Fibroblast of peridontal ligament (primary cell): ENCODE results near the gene ADAMTS9.
A peak's percentile ranks its signal among the peaks of the same experiment; 100 is the strongest.

Experiments
- DNase-seq: peaks from one replicate; pipeline ENCODE4 v3.0.0-alpha.2; 2010; ENCODE audit errors: extremely low read depth

The ADAMTS9 gene

GRCh38 chr3:64578062-64578770 is 109.6 kb downstream of the ADAMTS9 start:
- no peak for DNase-seq

- DNase-seq, result no peak
Observed at GRCh38 chr3:64576211-64576775, 111.5 kb downstream of the ADAMTS9 start.

- DNase-seq, result no peak
Observed at GRCh38 chr3:64575211-64575844, 112.5 kb downstream of the ADAMTS9 start.

DNA sequence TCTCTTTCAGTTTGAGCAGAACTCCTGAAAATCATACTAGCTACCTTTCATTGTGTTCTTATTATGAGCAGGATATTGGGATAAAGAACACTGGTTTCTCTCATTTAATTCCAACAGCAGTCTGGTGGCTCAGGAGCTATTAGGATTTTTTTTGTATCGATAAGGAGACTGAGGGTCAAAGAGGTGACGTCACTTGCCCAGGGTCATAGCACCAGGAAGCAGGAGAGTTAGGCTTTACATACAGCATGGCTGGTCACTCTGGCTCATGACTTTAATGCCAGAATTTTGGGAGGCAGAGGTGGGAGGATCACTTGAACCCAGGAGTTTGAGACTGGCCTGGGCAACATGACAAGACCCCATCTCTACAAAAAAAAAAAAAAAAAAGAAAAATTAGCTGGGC is 113.6 kb downstream of the ADAMTS9 start:
- DNase-seq, result no peak

DNA sequence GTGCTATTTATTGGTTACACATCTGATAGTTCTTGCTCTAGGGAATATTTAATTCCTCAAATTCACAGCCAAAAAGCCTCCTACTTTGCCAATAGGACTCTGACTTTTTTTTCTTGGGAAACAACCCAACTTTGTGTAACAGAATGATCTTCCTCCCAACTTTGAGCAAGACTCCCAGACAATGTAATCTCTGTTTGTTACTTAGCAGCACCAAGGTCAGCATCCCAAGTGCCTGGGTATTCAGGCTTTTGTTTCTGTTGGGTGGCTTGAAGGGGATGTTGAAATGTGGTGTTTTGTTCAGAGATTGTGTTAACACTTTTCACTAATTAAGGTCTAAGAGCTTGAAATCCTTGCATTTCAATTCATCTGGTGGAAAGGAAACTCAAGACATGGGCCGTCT is 115.8 kb downstream of the ADAMTS9 start:
- DNase-seq, result no peak

DNA sequence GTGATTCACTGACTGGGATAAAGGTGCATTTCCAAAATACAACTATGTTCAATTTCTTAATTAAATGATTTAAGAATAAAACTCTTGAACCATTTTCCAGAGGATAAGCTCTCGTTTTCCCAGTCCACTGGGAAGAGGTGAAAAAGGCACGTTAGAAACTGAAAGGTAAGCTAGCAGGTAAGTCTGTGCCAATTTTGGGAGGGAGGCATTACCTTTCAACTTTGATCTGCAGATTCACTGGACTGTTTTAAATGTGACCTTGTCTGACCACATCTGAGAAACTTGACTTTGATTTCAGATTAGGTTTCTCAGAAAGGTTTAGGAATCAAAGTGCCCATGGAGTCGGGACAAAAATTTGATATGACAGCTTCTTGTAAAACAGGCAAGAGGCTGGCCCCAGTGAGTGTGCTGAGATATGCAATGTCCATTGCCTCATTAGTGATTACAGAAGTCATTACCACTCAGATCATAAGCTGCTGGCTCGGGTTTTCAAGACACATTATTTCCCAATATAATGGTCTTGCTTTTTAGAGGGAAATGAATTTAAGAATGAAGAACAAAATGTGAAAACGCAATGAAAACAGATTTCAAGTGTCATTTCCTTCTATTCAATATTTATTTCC is 118.8 kb downstream of the ADAMTS9 start:
- no peak for DNase-seq

DNA sequence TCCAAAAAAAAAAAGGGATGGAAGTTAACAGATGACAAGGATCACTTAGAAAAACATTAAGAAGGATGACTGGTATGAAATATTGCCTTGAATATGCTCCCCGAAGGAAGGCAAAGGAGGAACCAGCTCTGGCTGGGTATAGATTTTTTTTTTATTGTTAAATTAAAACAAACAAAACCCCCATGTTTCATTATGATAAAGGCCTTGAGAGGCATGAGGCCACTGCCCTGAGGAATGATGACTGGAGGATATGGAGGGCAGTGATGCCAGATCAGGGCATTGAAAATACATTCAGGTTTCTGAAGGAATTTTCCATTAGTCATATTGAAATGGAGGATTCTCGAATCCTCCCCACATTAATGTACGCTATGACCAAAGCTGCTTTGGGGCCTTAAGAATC is 120.9 kb downstream of the ADAMTS9 start:
- no peak for DNase-seq

GRCh38 chr3:64563751-64564150 is 124.0 kb downstream of the ADAMTS9 start:
- DNase-seq, result no peak

GRCh38 chr3:64561868-64562267 is 125.9 kb downstream of the ADAMTS9 start:
- no peak for DNase-seq

DNA sequence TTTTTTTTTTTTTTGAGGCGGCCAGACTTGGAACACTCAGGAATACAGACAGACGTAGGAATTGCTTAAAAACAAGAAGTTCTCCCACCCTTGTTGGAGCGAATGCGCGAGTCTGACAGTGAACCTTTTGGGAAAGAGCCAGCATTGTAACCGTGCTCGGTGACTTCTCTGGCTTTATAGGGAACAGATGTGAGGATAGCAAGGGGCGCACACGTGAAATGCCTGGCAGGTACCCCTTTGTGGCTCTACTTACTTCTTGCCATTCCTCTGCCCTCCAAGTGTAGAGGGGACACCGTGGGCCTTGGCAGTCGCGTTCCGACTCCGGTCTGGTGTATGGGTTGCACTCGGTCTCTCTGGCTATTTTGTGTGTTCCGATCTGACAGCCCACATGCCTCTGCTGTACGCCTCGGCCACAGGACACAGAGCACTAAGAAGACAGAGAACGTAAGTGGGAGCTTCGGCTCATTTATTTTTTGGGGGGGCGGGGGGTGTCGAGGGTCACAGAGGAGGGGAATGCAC is 126.4 kb downstream of the ADAMTS9 start:
- DNase-seq, result no peak

GRCh38 chr3:64560791-64561190 is 127.0 kb downstream of the ADAMTS9 start:
- no peak for DNase-seq

GRCh38 chr3:64559588-64559987 is 128.2 kb downstream of the ADAMTS9 start:
- peak; percentile 75 for DNase-seq

DNA sequence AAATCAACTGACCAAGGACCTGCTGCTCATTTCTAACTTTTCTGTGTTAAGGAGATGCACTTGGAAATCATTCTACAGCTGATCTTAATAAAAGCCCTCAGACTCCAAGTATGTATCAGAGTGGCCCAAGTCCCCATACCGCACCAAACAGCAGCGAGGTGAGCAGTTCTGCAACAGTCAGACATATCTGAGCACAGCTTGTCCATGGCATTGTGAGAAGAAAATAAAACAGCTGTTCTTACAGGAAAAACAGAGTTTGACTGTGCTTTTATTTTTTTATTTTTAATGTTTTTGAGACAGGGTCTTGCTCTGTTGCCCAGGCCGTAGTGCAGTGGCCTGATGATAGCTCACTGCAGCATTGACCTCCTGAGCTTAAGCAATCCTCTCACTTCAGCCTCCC is 131.8 kb downstream of the ADAMTS9 start:
- DNase-seq, result no peak

DNA sequence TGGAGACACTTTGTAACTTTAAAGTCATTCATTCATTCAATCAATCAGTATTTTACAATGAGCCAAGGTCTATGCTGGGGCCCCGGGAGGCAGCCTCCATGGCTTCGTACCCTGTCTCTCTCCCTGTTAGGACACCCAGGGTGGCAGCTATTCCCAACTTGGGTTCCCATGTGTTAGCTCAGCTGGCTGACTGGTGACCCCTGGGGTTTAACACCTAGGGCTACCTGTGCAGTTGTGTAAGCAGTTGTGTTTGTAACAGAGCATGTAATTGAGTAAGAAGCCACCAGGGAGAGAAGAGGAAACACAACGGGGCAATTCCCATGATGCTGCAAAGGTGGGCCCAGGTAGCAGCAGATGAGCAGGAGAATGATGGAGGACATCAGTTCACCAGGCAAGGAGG is 132.4 kb downstream of the ADAMTS9 start:
- DNase-seq, result no peak

GRCh38 chr3:64554096-64554920 is 133.5 kb downstream of the ADAMTS9 start:
- peak; percentile 58 for DNase-seq

GRCh38 chr3:64552966-64553365 is 134.8 kb downstream of the ADAMTS9 start:
- DNase-seq, result no peak

GRCh38 chr3:64552160-64552559 is 135.6 kb downstream of the ADAMTS9 start:
- DNase-seq, result no peak

GRCh38 chr3:64551697-64552096 is 136.1 kb downstream of the ADAMTS9 start:
- DNase-seq, result no peak

GRCh38 chr3:64550745-64551144 is 137.1 kb downstream of the ADAMTS9 start:
- no peak for DNase-seq

- no peak for DNase-seq
Observed at GRCh38 chr3:64549869-64550268, 137.9 kb downstream of the ADAMTS9 start.

GRCh38 chr3:64548200-64548889 is 139.5 kb downstream of the ADAMTS9 start:
- DNase-seq, result peak; percentile 99
